Brain pericyte (primary cell): Measurements from ENCODE around the gene KLC3.

Source experiments
- DNase-seq: peaks from one replicate; pipeline ENCODE4 v3.0.0-alpha.2; 2012; ENCODE audit warnings: low read depth, low spot score

KLC3 gene

DNA sequence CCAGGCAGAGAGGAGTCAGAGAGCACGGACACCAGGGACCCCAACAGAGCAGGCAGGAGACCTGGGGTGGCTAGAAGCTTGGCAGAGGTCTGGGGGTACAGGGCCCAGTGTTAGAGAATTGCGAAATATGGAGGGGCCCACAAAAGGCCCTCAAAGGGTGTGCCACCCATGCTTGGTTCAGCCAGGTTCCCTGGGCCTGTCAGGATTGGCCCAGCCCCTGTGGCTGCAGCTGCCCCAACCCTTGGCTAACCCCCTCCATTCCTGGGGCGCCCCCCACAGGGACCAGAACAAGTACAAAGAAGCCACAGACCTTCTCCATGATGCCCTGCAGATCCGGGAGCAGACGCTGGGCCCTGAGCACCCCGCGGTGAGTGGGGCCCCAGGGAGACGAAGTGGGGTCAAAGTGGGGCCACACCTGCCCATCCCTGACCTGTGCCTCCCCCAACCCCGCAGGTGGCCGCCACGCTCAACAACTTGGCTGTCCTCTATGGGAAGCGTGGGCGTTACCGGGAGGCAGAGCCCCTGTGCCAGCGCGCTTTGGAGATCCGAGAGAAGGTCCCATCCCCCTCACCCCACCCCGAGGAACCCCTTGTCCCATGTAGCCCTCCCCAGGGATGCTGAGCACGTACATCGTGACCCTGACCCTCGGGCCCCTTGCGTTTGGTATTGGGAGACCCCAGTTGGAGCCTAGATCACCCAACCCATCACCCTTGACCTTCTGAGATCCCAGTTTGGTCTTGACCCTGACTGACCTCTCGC is 8.0 kb downstream of the KLC3 start:
- DNase-seq = no peak

DNA sequence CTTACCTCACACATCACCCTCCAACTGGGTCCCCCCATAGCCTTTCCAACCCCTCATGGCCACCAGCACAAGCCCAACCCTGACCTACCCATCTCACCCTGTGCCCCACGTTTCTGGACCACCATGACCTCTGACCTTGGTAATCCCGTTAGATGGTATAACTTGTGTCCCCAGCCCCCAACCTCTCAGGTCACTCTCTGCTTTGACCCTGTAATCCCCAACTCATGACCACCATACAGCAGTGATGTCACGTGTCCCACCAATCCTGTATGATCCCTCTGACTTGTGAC is 8.5 kb downstream of the KLC3 start:
- no peak for DNase-seq

DNA sequence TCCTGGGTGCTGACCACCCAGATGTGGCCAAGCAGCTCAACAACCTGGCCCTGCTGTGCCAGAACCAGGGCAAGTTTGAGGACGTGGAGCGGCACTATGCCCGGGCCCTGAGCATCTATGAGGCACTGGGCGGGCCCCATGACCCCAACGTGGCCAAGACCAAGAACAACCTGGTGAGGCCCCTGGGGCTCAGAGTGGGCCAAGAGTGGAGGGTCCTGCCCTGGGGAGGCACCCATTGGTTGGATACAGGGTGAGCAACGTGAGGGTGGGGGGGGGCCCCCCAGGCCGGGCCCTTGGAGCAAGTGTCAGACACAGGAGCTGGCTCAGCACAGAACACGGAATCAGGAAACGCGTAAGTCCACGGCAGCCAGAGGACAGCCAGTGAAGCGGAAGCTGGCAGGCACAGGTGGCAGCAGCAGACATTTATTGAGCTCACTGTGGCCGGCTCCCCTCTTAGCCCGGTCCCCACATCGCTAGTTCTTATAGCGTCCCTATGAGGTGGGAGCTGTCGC is 8.9 kb downstream of the KLC3 start:
- no peak for DNase-seq

DNA sequence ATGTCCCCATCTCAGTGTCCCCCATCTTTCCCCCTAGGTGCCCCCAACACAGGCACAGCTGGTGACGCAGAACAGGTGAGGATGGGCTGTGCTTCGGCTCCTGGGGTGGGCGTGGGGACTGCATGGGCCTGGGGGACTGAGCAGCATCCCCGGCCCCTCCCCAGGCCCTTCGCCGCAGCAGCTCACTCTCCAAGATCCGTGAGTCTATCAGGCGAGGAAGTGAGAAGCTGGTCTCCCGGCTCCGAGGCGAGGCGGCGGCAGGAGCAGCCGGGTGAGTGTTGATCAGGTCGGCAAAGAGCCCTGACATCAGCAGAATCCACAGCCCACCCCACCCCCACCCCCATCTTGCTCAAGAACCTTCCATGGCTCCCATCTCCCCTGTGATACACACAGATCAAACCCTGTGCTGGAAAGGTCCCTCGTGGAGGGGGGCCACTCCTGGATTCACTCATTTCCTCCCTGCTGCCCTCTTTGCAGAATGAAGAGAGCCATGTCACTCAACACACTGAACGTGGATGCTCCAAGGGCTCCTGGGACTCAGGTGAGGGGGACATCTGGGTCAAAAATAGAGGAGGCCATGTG is 10.0 kb downstream of the KLC3 start:
- DNase-seq = no peak

DNA sequence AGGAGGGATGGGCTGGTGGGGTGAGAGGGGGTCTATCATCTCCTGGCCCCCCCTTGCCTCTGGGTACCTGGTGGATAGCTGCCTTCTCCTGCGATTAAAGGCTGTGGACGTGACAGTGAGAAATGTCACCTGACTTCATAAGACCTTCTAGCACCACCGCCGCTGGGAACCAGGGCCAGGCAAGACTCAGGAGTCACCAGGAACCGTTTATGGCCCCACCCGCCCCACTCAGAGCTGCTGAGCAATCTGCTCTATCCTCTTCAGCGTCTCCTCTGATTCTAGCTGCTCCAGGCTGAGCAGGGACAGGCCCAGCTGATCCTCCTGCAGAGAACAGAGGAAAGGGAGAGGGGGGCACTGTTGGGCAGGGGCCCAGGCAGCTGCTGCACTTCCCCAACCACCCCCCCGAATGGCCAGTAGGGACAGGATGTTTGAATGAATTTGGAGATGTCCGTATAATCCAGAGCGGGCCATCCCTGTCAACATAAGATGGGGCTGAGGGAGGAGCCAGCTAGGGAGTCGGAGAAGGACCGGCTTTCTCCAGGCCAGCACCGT is 10.9 kb downstream of the KLC3 start:
- DNase-seq = no peak

DNA sequence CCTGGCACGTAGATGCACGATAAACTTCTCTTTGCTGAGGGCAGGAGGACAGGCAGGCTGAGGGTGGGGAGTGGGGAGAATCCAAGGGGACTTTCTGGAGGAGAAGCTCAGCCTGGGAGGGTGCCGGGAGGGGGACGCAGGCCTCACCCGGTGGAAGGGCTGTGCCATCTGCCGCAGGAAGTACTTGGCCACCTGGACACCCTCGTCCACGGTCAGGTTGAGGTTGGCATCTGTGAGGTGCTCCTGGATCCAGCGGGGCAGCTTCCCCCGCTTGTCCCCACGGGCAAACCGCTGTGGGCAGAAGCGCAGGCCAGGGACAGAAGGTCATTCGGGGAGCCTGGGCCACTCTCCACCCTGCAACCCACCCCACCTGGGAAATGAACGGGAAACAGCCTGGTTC is 11.5 kb downstream of the KLC3 start:
- no peak for DNase-seq

DNA sequence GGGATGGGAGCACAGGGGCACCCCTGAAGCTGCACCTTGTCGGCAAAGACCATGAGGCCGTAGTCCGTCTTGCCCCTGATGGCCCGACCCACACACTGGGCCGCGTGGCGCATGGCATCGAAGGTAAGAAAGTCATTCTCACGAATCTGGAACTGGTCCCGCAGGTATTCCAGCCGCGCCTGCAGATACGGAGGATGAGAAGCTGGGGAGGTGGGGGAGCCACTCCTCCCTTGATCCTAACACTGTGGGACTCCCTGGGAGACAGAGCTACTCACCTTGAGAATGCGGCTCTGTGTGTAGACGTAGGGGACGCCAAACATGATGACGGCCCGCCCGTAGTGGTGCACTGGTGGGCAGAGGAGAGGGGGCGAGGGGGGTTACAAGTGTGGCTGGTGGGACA is 11.9 kb downstream of the KLC3 start:
- DNase-seq = no peak

DNA sequence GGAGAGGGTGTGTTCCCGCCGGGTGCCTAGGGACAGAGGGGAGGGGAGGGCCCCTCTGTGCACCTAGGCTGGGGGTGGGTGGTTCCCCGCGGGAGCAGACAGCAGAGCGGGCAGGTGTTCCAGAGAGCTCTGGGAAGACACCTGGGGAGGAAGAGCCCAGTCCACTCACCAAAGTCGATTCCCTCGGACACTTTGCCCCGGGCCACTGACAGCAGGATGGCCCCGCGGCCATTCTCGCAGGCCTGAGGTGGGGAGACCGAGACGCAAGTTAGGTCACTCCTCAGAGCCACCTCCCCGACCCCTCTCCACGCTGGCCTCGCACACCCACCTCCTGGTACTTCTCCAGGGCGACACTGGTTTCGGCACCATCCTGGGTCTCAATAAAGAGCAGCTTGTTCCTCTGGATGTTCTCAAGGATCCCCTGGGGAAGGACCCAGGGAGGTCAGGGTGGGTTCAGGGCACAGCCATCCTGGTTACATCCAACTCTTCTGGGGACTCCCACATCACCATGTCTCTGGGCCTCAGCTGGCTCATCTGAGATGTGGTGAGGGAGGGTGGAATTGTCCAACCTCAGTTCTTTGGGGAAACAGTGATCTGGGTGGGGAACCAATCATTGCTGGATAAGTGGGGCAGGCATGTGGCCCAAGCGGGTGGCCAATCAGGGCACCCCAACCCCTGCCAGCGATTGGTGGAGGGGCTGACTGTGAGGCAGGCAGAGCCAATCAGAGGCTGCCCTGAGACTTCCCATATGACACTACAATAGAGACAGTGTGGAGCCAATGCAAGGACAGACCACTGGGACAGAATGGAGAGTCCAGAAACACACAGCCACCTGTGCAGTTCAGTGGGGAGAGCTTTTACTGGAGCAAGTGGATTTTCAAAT is 12.6 kb downstream of the KLC3 start:
- DNase-seq = no peak

DNA sequence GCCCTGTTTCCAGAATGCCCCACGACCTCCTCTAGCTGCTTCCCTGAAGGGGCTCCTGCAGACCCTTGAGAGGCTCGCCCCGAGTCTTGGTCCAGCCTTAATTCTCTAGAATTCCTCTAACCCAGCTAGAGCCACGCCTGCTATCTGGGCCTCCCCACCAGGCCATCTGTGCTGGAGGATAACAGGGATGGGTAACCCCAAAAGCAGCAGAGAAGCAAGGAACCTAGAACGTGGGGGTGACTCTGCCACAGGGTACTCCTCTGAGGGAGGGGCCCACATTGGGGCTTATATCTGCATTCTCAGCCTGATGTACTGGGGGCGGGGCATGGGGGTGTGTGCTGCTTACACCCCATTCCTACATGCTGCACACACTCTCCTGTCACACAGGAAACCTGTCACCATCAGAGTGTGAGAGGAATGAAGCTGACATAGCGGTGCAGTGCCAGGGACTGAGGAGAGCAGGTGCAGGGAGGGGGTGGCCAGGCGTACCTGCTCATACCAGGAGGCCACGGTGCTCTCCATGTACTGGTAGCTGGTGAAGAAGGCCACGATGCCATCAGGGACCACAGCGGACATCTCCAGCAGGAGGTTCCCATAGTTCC is 13.8 kb downstream of the KLC3 start:
- DNase-seq = no peak

DNA sequence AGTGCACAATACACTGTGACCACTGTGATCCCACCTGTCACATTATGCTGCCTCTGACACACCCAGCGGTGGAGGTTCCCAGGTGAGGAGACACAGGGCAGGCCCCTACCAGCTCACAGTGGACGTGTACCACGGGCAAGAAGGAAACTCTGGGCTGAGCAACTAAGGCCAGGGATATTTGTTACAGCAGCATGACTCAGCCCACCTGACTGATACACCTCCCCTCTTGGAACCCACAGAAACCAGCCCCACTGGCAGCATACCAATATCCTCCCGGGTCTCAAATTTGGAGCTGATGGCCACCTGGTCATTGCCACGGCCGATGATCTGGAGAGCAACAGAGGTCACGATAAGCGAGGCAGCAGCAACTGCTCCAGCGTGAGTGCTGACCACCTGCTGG is 14.9 kb downstream of the KLC3 start:
- DNase-seq = no peak

DNA sequence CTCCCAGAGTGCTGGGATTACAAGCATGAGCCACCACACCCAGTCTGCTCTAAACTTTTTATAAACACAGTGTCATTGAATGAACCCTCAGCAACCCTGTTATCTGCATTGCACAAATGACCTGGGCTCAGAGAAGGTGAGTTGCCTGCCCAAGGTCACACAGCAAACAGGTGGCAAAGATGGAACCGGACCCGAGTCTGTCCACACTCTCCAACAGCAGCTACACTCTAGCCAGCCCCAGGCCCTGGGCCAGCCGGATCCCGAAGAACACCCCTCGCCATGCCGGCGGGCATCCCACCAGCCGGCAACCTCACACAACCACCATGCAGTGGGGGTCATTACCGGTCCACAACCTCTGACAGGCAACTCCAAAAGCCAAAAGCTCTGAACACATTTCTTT is 15.4 kb downstream of the KLC3 start:
- DNase-seq = no peak

DNA sequence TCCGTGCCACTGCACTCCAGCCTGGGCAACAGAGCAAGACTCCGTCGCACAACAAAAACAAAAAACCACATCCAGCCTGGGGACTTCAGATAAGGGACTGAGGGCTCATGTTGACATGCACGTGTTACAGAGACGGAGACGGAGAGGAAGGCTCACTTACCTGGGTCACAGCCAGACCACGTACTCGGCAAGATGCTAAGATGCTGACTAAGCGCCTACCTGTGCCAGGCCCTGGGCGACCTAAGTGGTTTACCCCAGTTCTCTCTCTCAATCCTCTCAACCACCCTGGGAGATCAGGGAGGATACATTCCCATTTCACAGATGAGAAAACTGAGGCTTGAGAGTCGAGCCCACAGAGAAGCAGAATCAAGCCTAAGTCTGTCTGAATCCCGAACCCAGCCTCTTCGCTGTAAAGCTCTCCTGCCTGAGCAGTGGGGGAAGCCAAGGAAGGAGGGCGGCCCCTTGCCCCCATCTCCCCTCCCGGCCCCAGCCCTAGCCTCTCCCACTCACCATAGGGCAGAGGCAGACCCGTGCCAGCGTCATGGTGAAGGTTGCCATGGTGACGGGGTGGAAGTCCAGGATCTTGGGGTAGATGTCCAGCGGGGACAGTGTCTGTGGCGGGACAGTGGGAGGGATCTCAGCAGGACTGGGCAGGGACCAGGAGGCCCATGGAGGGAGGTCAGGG is 16.4 kb downstream of the KLC3 start:
- no peak for DNase-seq

DNA sequence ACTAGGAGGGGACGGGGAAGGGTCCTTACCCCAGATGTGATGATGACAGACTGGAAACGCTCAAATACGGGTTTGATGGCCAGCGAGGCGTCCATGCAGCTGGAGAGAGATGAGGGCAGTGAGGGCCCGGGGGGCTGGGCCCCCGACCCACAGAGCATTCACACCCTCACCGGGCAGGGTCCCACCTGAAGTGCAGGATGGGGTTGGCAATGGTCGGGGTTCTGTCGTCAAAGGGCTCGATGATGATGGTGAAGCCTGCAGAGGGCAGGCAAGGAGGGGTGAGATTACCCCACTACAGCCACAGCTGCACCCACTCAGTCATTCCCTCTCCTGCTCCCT is 16.9 kb downstream of the KLC3 start:
- DNase-seq = no peak

DNA sequence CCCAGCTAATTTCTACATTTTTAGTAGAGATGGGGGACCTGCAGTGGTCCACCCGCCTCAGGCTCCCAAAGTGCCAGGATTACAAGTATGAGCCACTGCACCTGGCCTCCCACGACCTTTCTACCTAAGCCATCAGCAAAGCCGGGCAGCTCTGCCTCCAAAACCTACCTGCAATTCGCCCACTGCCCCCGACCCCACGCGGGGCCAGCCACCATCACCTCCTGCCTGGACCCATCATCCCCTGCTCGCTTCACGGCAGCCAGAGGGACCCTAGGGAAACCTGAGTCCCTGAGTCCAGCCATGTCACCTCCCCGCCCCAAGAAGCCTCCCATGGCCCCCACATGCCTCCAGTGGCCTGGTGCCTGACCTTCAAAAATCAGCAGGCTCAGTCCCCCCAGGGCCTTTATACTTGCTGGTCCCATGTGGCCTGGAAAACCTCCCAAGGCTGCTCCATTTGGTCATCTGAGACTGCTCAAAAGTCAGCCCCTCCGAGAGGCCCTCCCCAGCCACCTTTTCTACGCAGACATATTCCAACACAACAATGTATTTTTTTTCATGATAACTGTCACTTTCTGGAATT is 17.8 kb downstream of the KLC3 start:
- DNase-seq = no peak

DNA sequence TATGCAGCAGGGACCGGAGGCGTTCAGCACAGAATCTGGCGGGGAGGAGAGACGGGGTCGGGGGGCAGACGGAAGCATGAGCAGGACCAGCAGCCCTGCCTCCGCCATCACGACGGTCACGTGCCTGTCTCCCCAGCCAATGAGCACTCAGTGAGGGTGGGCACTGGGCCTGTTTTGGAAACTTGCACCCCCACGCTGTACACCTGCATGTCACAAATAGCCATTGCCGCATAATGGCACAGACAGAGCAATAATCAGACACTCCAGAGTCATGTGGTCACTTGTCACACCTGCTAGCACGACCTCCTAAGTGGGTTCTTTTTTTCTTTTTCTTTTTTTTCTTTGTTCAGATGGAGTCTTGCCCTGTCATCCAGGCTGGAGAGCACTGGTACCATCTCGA is 21.1 kb downstream of the KLC3 start:
- DNase-seq = no peak

DNA sequence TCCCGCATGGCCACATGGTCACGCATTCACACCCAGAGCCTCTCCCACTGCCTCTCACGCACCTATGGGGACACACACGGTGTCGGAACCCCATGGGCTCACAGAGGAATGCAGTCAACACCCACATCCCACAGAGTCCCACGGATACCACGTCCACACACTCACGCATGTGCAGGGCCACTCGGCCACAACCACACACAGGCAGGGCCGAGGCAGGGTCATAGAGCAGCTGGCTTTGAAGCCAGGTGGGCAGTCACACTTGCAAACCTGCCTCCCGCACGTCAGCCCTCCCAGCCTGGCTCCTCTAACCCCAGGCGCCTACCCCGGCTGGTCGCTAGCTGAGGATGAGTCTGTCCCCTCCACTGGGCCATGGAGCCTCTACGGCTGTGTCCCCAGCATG is 21.7 kb downstream of the KLC3 start:
- no peak for DNase-seq

DNA sequence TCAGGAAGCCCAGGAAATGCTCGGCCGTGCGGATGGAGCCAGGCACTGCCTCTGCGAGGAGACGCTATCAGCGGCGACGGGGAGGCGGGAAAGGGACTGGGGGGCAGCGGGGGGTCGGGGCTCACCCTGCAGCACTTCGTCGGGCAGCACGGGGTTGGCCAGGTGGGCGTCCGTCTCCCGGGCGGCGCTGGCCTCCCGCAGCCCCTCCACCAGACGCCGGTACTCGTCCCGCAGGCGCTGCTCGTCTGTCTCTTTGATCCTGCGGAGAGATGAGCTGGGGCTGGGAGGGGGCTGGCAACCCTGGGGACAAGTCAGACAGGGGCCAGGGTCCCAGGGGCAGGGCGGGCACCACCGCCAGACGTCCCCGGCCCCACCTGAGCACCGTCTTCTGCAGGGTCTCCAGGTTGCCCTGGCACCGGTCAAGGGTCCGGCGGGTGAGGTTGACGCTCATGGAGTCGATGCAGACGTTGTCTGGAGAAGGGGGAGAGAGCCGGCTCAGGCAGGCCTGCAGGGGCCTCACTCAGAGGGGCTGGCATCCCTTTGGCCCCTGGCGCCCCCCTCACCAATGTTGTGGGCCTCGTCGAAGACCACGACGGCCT is 23.4 kb downstream of the KLC3 start:
- DNase-seq = no peak

DNA sequence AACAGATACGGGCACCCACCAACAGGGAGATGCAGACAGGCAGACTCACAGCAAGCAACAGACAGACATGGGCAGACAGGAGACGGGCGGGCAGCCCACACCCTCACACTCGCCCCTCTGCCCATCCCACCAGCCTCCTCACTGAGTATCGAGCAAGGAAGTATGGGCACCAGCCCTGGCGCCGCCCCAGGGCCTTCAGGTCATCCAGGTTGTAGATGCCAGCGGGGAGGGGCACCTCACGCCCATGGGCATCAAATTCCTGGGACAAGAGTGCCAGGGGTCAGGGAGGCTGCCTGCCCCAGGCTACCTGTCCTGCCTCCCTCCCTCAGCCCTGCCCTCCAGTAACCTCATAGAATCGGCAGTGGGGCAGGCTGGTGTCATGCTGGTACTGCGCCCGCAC is 24.1 kb downstream of the KLC3 start:
- no peak for DNase-seq

DNA sequence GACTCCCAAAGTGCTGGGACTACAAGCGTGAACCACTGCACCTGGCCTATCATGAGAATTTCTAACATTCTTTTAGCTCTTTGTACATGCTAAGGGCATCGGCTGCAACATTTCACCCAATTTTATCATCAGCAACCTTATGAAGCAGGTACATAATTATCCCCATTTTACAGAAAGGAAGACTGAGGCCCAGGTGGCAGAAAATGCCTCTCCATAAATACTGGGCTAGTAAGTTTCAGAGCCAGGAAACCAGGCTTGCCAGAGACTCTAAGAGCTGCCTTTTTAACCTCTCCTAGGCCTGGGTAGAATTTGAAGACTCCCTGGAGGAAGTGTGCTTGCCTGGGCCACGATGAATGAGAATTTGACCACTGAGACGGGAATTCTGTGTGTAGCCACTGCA is 27.6 kb downstream of the KLC3 start:
- DNase-seq = no peak

DNA sequence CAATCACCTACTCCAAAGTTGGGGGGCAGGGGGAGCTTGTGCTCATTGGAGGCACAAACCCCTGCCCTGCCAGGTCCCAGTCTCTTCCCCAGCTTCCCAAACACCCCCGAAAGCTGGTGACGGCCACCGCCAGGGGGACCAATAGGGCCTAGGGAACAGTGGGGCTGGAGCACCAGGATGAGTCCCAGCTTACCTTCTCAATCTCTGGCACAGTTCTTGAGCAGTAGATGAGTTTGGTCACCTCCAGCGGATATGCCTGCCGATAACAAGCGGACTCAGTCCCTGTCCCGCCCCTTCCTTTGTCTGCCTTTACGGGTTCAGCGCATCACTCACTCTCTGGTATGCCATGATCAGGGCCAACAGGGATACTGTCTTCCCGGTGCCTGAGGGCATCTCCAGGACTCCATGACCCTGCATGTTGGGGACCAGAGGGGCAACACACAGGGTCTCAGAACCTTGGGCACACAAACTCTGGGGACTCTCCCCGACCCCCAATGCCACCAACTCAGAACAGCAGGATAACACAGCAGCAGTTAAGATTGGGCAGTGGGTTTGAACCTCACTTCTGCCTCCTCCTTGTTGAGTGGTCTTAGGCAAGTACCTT is 28.3 kb downstream of the KLC3 start:
- DNase-seq = no peak
